ENCODE data around the gene LHB.
"Not testable (repeated sequence)": the region's sequence is repeated elsewhere in the genome, so short reads cannot be mapped to it uniquely, and the experiment has no call there.

The LHB gene

GRCh38 chr19:49031642-49032301 is 14.9 kb upstream of the LHB start, which contains the start of gene CGB2:
Gene CGB2 (plus strand): TSS chr19:49031890. CDS start chr19:49032096, 206 bp downstream.
- H3K4me2 ChIP-seq (ENCODE audit: low read length); H3K9ac ChIP-seq (ENCODE audit: low read length); H3K27me3 ChIP-seq (ENCODE audit: insufficient read depth, low read length); H4K20me1 ChIP-seq (ENCODE audit: insufficient read depth, low read length); H3K9me2 ChIP-seq (ENCODE audit: low read depth, low read length); H3K4me1 ChIP-seq (ENCODE audit: insufficient read depth, low read length, severe bottlenecking); H3K27ac ChIP-seq (ENCODE audit: low read depth, low read length, poor library complexity, severe bottlenecking); H3K79me2 ChIP-seq (ENCODE audit: insufficient read depth, low read length); H2AFZ ChIP-seq (ENCODE audit: low read length); H3K9me3 ChIP-seq (ENCODE audit: low read length); H3K4me3 ChIP-seq (ENCODE audit: low read depth, low read length, poor library complexity, severe bottlenecking); H3K36me3 ChIP-seq (ENCODE audit: insufficient read depth, low read length); H3F3A ChIP-seq (ENCODE audit: insufficient read depth, low read length): not testable (repeated sequence)
- TF ChIP-seq CTCF (IDR thresholded peaks at IDR 0.05; ENCODE audit: low read length): peak; percentile 46; the same call in 1 of the 2 replicates

- not testable (repeated sequence) for H3K27ac ChIP-seq (ENCODE audit: low read depth, low read length, poor library complexity, severe bottlenecking); H3K36me3 ChIP-seq (ENCODE audit: insufficient read depth, low read length); H3K9me3 ChIP-seq (ENCODE audit: low read length); H3K9me2 ChIP-seq (ENCODE audit: low read depth, low read length); H3K4me3 ChIP-seq (ENCODE audit: low read depth, low read length, poor library complexity, severe bottlenecking); H3K9ac ChIP-seq (ENCODE audit: low read length); H3K27me3 ChIP-seq (ENCODE audit: insufficient read depth, low read length); H4K20me1 ChIP-seq (ENCODE audit: insufficient read depth, low read length); H3K4me2 ChIP-seq (ENCODE audit: low read length); H2AFZ ChIP-seq (ENCODE audit: low read length); H3F3A ChIP-seq (ENCODE audit: insufficient read depth, low read length); H3K4me1 ChIP-seq (ENCODE audit: insufficient read depth, low read length, severe bottlenecking); H3K79me2 ChIP-seq (ENCODE audit: insufficient read depth, low read length)
Measured at GRCh38 chr19:49030323-49030722, 13.4 kb upstream of the LHB start.

- H3K9me2 ChIP-seq (ENCODE audit: low read depth, low read length); H4K20me1 ChIP-seq (ENCODE audit: insufficient read depth, low read length); H3K27ac ChIP-seq (ENCODE audit: low read depth, low read length, poor library complexity, severe bottlenecking); H3K9ac ChIP-seq (ENCODE audit: low read length); H3K27me3 ChIP-seq (ENCODE audit: insufficient read depth, low read length); H3K36me3 ChIP-seq (ENCODE audit: insufficient read depth, low read length); H3K9me3 ChIP-seq (ENCODE audit: low read length); H3K4me1 ChIP-seq (ENCODE audit: insufficient read depth, low read length, severe bottlenecking); H2AFZ ChIP-seq (ENCODE audit: low read length); H3K4me2 ChIP-seq (ENCODE audit: low read length); H3K4me3 ChIP-seq (ENCODE audit: low read depth, low read length, poor library complexity, severe bottlenecking); H3K79me2 ChIP-seq (ENCODE audit: insufficient read depth, low read length); H3F3A ChIP-seq (ENCODE audit: insufficient read depth, low read length): not testable (repeated sequence)
Measured at GRCh38 chr19:49029749-49030148, 12.9 kb upstream of the LHB start.

GRCh38 chr19:49028686-49029085 is 11.8 kb upstream of the LHB start:
- not testable (repeated sequence) for H3K27ac ChIP-seq (ENCODE audit: low read depth, low read length, poor library complexity, severe bottlenecking); H3K9me2 ChIP-seq (ENCODE audit: low read depth, low read length); H3K4me2 ChIP-seq (ENCODE audit: low read length); H3K27me3 ChIP-seq (ENCODE audit: insufficient read depth, low read length); H3K4me1 ChIP-seq (ENCODE audit: insufficient read depth, low read length, severe bottlenecking); H3K9ac ChIP-seq (ENCODE audit: low read length); H3K4me3 ChIP-seq (ENCODE audit: low read depth, low read length, poor library complexity, severe bottlenecking); H3K79me2 ChIP-seq (ENCODE audit: insufficient read depth, low read length); H2AFZ ChIP-seq (ENCODE audit: low read length); H3F3A ChIP-seq (ENCODE audit: insufficient read depth, low read length); H3K9me3 ChIP-seq (ENCODE audit: low read length); H4K20me1 ChIP-seq (ENCODE audit: insufficient read depth, low read length); H3K36me3 ChIP-seq (ENCODE audit: insufficient read depth, low read length)

- not testable (repeated sequence) for H3K27ac ChIP-seq (ENCODE audit: low read depth, low read length, poor library complexity, severe bottlenecking); H3K9me2 ChIP-seq (ENCODE audit: low read depth, low read length); H4K20me1 ChIP-seq (ENCODE audit: insufficient read depth, low read length); H3K9me3 ChIP-seq (ENCODE audit: low read length); H3K27me3 ChIP-seq (ENCODE audit: insufficient read depth, low read length); H3F3A ChIP-seq (ENCODE audit: insufficient read depth, low read length); H3K4me3 ChIP-seq (ENCODE audit: low read depth, low read length, poor library complexity, severe bottlenecking); H3K79me2 ChIP-seq (ENCODE audit: insufficient read depth, low read length); H2AFZ ChIP-seq (ENCODE audit: low read length); H3K4me2 ChIP-seq (ENCODE audit: low read length); H3K36me3 ChIP-seq (ENCODE audit: insufficient read depth, low read length); H3K9ac ChIP-seq (ENCODE audit: low read length)
- peaks cover 10% of the 10 kb centered on the region for H3K4me1 ChIP-seq (ENCODE audit: insufficient read depth, low read length, severe bottlenecking)
Measured at GRCh38 chr19:49025599-49025998, 8.7 kb upstream of the LHB start.

- H3K79me2 ChIP-seq (ENCODE audit: insufficient read depth, low read length); H3K9me2 ChIP-seq (ENCODE audit: low read depth, low read length); H3K9ac ChIP-seq (ENCODE audit: low read length); H3K9me3 ChIP-seq (ENCODE audit: low read length); H3K4me2 ChIP-seq (ENCODE audit: low read length); H3K27ac ChIP-seq (ENCODE audit: low read depth, low read length, poor library complexity, severe bottlenecking); H2AFZ ChIP-seq (ENCODE audit: low read length); H4K20me1 ChIP-seq (ENCODE audit: insufficient read depth, low read length); H3K36me3 ChIP-seq (ENCODE audit: insufficient read depth, low read length); H3F3A ChIP-seq (ENCODE audit: insufficient read depth, low read length); H3K4me3 ChIP-seq (ENCODE audit: low read depth, low read length, poor library complexity, severe bottlenecking); H3K27me3 ChIP-seq (ENCODE audit: insufficient read depth, low read length): not testable (repeated sequence)
- H3K4me1 ChIP-seq (ENCODE audit: insufficient read depth, low read length, severe bottlenecking): peaks cover 15% of the 10 kb centered on the region
Measured at GRCh38 chr19:49025088-49025487, 8.2 kb upstream of the LHB start.

- not testable (repeated sequence) for H3K9ac ChIP-seq (ENCODE audit: low read length); H3K9me3 ChIP-seq (ENCODE audit: low read length); H2AFZ ChIP-seq (ENCODE audit: low read length); H3K9me2 ChIP-seq (ENCODE audit: low read depth, low read length); H3K27me3 ChIP-seq (ENCODE audit: insufficient read depth, low read length); H3K27ac ChIP-seq (ENCODE audit: low read depth, low read length, poor library complexity, severe bottlenecking); H3K4me3 ChIP-seq (ENCODE audit: low read depth, low read length, poor library complexity, severe bottlenecking); H3K4me2 ChIP-seq (ENCODE audit: low read length); H3F3A ChIP-seq (ENCODE audit: insufficient read depth, low read length); H3K36me3 ChIP-seq (ENCODE audit: insufficient read depth, low read length); H3K79me2 ChIP-seq (ENCODE audit: insufficient read depth, low read length); H4K20me1 ChIP-seq (ENCODE audit: insufficient read depth, low read length)
- H3K4me1 ChIP-seq (ENCODE audit: insufficient read depth, low read length, severe bottlenecking): peaks cover 24% of the 10 kb centered on the region
Measured at GRCh38 chr19:49024233-49024632, 7.3 kb upstream of the LHB start, which contains the start of gene CGB3. Gene CGB3 (minus strand): TSS chr19:49024333. CDS start chr19:49023971, 362 bp downstream.
